HG02938 (cell line): ENCODE data around the gene SNAP29.

Source experiments
- ATAC-seq: cut with Tn5 transposase; IDR thresholded peaks from one replicate; pipeline ENCODE4 v1.9.1; 2021; ENCODE audit warnings: mild to moderate bottlenecking, moderate library complexity; ENCODE audit not compliant: unreplicated experiment

SNAP29 gene

DNA sequence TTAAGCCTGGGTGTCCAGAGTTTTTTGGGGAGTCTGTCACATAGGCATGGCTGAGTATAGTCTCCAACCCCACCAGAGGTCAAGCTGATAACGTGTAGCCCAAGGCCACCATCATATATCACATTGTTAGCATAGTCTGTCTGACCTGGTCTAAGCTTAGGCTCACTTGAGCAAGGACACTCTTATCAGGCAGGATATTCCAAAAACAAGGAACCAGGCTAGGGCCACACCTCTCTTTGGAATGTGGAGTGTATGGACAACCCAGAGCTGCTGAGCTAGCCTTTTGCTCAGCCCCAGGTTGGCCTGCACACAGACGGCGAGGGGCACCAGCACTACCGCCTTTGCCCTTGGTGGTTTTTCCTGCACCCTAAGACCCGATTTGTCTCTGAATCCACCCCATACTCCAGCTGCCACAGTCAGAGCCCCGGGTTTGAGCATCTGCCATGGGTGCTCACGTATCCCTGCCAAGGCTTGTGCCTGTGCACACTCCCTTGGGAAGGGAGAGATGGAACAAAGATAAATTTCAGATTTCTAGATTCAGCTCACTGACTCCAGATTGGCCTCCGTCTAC is 7.2 kb downstream of the SNAP29 start:
- no peak for ATAC-seq

GRCh38 chr22:20866736-20867135 is 7.9 kb downstream of the SNAP29 start:
- no peak for ATAC-seq

- ATAC-seq: no peak
Measured at GRCh38 chr22:20867179-20868024, 8.6 kb downstream of the SNAP29 start.

- ATAC-seq: no peak
Measured at GRCh38 chr22:20868025-20868962, 9.5 kb downstream of the SNAP29 start.

DNA sequence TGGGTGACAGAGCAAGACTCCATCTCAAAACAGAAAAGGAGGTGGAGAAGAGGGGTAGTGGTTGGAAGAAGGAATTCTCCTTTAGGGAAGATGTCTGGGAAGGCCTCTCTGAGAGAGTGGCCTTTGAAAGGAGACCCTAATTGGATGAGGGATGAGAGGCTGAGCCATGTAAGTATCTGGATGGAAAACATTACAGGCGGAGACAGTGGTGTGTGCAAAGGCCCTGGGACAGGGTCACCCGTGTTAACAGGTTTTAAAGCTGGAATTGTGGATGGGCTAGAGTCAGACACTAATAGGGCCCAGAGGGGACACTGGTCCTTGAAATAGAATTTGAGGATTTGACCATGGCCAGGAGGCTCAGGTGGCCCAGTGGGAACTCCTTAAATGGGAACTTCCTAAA is 10.4 kb downstream of the SNAP29 start:
- no peak for ATAC-seq

DNA sequence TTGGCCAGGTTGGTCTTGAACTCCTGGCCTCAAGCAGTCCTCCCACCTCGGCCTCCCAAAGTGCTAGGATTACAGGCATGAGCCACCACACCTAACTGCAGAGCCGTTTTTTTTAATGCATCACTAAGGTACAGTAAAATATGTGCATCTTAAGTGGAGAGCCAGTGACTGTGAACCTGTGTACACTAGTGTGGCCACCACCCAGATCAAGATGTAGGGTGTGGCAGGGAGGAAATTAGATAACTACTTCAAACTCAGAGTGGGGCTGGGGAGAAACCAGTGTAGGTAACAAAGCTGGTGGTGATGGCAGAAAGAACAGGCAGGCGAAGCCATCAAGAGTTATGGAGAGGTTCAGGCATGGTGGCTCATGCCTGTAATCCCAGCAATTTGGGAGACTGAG is 14.4 kb downstream of the SNAP29 start:
- ATAC-seq: no peak

- ATAC-seq: no peak
Measured at GRCh38 chr22:20875296-20875695, 16.5 kb downstream of the SNAP29 start.

- no peak for ATAC-seq
Measured at GRCh38 chr22:20877715-20878114, 18.9 kb downstream of the SNAP29 start.

DNA sequence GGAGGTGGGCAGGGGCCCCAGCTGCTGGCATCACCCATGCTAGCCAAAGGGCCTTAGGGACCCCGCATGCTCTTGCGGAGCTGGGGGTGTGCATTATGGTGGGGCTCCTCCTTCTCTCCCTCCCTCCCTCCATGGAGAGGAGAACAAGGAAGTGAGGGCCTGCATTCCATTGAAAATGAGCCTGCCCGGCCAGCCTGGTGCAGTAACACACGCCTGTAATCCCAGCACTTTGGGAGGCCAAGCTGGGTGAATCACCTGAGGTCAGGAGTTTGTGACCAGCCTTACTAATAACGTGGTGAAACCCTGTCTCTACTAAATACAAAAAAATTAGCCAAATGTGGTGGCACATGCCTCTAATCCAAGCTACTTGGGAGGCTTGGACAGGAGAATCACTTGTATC is 22.4 kb downstream of the SNAP29 start:
- no peak for ATAC-seq

- no peak for ATAC-seq
Measured at GRCh38 chr22:20881869-20882815, 23.3 kb downstream of the SNAP29 start.

DNA sequence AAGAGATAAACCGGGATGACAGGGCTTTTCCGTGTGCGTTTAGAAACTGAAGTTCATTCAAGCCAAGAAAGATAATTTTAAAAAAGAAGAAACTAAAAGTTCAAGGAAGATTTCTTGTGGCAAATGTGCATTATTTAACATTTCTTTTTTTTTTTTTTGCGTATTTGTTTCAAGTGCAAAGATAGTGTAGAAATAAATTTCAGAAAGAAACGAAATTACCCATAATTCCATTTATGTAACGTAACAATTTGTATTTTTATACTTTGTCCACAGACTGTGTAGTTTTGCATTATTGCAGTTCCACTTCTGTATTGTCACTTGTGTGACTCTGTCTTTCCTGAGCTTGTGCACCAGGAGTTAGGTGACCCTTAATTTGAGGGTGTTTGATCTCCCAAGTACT is 24.0 kb downstream of the SNAP29 start:
- no peak for ATAC-seq

- no peak for ATAC-seq
Measured at GRCh38 chr22:20884454-20884853, 25.6 kb downstream of the SNAP29 start.

DNA sequence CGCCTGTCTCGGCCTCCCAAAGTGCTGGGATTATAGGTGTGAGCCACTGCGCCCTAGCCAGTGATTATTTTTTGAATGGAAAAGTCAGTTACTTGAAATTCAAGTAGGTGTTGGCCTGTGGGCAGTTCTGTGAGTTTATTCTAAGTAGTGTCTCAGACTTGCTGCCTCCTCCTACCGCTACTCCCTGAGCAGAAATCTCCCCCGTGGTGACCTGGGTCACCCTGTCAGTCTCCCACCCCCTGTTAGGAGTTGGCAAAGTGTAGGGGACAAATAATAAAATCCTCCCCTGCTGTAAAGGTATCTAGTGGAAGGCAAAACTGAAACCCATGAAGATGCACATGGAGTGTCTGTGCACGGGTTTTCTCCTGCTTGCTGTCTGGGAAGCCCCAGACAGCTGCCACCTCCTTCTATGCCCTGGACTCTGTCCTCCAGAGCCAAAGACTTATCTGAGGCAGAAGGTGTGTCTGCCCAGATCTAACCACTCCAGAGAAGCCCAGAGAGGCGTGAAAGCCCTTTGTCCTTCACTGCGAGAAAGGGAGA is 26.3 kb downstream of the SNAP29 start:
- ATAC-seq: no peak

DNA sequence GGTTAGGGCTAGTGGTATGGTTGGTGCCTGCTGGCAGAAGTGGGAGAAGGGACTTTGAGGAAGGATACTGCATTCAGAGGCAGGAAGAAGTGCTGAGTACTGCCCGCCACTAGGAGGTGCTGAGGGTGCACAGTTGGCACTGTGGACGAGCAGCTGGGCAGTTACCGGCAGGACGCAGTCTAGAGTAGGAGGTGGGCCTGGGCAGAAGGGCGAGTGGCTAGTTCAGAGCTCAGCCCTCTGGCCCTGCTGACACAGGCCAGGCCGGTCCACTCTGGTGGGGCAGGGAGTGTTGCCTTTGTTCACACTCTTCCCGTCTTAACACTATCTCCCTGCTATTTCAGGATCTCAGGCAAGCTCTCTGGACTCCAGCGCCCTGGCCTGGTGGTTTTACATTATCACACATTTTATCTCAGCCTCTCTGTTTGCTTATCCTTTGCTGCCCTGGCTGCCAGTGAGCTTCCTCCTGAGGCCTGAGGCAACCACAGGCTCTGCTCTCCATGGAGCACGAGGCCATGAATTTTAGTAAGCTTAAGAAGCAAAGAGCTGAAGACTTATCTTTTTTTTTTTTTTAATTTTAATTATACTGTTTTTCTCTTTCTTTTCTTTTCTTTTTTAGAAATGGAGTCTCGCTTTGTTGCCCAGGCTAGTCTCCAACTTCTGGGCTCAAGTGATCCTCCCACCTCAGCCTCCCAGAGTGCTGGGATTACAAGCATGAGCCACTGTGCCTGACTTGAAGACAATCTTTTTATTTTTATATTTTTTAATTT is 26.9 kb downstream of the SNAP29 start:
- ATAC-seq: no peak

DNA sequence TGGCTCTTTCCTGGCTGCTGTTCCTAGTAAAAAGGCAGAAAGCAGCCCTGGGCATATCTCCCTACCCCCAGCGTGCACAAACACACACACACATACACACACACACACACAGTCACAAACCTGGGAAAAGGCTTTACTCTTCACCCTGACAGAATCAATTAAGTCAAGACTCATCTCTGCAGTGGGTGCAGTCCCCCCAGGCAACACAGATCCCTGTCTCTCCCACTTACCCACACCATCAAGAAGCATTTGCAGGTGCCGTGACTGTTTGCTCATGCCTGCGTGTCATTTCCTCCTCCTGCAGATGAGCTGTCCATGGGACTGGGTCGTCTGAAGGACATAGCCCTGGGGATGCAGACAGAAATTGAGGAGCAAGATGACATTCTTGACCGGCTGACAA is 28.6 kb downstream of the SNAP29 start:
- no peak for ATAC-seq

GRCh38 chr22:20889025-20889704 is 30.4 kb downstream of the SNAP29 start:
- ATAC-seq: no peak

DNA sequence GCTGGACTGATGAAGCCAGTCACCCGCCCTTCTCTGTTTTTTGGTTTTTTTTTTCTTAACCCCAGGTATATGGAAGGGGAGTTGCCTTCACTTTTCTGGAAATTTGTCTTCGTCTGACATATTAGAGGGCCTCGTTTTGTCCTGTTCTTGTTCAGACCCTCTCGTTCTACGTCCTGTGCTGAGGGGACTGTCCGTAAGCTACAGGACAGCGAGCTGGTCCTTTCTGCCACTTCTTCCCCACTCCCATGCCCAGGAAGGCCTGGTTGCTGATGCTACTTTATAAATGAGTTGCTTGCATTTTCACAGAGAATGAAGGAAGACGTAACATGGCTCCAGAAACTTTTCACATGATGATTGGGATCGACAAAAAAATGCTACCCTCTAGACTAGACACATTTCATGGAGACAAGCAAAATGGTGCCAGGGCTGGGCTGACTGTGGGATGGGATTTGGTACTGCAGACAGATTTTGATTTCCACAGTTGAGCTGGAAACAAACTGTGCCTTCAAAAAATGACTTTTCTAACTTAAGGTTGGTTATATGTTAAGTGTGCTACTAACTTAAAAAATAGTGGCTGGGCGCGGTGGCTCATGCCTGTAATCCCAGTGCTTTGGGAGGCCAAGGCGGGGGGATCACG is 31.2 kb downstream of the SNAP29 start:
- ATAC-seq: no peak

DNA sequence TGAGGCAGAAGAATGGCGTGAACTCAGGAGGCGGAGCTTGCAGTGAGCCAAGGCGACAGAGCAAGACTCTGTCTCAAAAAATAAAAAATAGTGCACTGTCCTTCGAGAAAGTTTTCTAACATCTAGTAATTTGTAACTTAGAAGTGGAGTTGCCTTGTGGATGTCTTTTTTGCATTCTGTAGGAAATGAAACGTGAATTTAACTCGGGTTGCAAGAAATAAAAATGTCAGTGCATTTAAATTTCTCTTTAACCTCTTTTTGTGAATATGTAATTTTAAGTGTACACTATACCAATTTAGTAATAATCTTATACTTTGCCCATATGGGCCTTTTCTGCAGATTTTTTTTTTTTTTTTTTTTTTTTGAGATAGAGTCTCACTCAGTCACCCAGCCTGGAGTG is 32.2 kb downstream of the SNAP29 start:
- no peak for ATAC-seq
